WTC11 (cell line): Measurements from ENCODE around the gene GSTA4.

Experiments
- CREB1 ChIP-seq: sonication (generic); formaldehyde crosslinking; IDR thresholded peaks from 2 replicates; pipeline ENCODE4 v1.8.0; 2023; ENCODE audit warnings: mild to moderate bottlenecking, missing genetic modification reagents
- CREM ChIP-seq: sonication (generic); formaldehyde crosslinking; IDR thresholded peaks from 2 replicates; pipeline ENCODE4 v1.8.1; 2022; ENCODE audit warnings: mild to moderate bottlenecking, missing genetic modification reagents, moderate library complexity
- JUN ChIP-seq: sonication (generic); formaldehyde crosslinking; IDR thresholded peaks from 2 replicates; pipeline ENCODE4 v1.8.0; 2023; ENCODE audit warnings: mild to moderate bottlenecking, missing genetic modification reagents
- NR2C2 ChIP-seq: sonication (generic); formaldehyde crosslinking; IDR thresholded peaks from 2 replicates; pipeline ENCODE4 v1.8.0; 2022; ENCODE audit warnings: mild to moderate bottlenecking, missing genetic modification reagents
- SP1 ChIP-seq: sonication (generic); formaldehyde crosslinking; conservative IDR thresholded peaks from 2 replicates; pipeline ENCODE4 v1.8.1; 2022; ENCODE audit warnings: missing genetic modification reagents
- TEAD1 ChIP-seq: sonication (generic); formaldehyde crosslinking; IDR thresholded peaks from 2 replicates; pipeline ENCODE4 v1.8.0; 2022; ENCODE audit warnings: mild to moderate bottlenecking, missing genetic modification reagents
- ZNF232 ChIP-seq: sonication (generic); formaldehyde crosslinking; IDR thresholded peaks from 2 replicates; pipeline ENCODE4 v1.8.0; 2022; ENCODE audit warnings: mild to moderate bottlenecking, missing genetic modification reagents
- ZNF396 ChIP-seq: fragments of 250-450 bp; sonication (Bioruptor Pico); IDR thresholded peaks from 2 replicates; pipeline ENCODE4 v1.8.0; 2021; ENCODE audit warnings: mild to moderate bottlenecking, moderate library complexity, borderline replicate concordance
- TF ChIP-seq, protein P1 (sequence below): fragments of 200-600 bp; IDR thresholded peaks from 2 replicates; pipeline ENCODE4 v1.8.0; 2022; ENCODE audit warnings: antibody characterized with exemption
- TF ChIP-seq, protein P2 (sequence below): fragments of 250-450 bp; sonication (Bioruptor Pico); IDR thresholded peaks from 2 replicates; pipeline ENCODE4 v1.8.0; 2021; ENCODE audit warnings: mild to moderate bottlenecking
- TF ChIP-seq, protein P3 (sequence below): sonication (generic); formaldehyde crosslinking; IDR thresholded peaks from 2 replicates; pipeline ENCODE4 v1.8.0; 2022; ENCODE audit warnings: mild to moderate bottlenecking, missing genetic modification reagents
- TF ChIP-seq, protein P4 (sequence below): sonication (generic); formaldehyde crosslinking; IDR thresholded peaks from 2 replicates; pipeline ENCODE4 v1.8.0; 2023; ENCODE audit warnings: missing genetic modification reagents

DNA sequence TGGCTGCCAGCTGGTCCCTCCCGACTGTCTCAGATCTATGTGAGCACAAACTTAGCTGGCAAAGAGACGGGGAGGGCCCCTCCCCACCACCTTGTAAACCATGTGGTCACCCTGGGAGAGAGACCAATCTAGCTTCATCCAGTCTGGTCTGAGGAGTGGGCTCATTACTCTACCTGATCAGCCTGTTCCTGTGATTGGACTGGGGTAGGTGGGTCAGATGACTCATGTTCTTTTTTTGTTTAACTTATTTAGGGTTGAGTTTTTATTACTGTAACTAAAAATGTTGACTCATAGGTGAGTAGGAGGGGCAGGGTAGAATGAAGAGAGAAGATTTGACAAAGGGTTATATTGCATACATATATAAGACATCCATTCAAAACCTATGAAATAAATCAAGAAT is 4.7 kb downstream of the GSTA4 start:
- TF ChIP-seq, protein P1, sequence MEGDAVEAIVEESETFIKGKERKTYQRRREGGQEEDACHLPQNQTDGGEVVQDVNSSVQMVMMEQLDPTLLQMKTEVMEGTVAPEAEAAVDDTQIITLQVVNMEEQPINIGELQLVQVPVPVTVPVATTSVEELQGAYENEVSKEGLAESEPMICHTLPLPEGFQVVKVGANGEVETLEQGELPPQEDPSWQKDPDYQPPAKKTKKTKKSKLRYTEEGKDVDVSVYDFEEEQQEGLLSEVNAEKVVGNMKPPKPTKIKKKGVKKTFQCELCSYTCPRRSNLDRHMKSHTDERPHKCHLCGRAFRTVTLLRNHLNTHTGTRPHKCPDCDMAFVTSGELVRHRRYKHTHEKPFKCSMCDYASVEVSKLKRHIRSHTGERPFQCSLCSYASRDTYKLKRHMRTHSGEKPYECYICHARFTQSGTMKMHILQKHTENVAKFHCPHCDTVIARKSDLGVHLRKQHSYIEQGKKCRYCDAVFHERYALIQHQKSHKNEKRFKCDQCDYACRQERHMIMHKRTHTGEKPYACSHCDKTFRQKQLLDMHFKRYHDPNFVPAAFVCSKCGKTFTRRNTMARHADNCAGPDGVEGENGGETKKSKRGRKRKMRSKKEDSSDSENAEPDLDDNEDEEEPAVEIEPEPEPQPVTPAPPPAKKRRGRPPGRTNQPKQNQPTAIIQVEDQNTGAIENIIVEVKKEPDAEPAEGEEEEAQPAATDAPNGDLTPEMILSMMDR: no peak
- TF ChIP-seq CREB1 (no peak), NR2C2 (CRISPR knock-in tag) (no peak), SP1 (no peak), TEAD1 (CRISPR knock-in tag) (no peak), ZNF232 (no peak), JUN (no peak), CREM (no peak), ZNF396 (CRISPR knock-in tag) (no peak)
- TF ChIP-seq, protein P2, sequence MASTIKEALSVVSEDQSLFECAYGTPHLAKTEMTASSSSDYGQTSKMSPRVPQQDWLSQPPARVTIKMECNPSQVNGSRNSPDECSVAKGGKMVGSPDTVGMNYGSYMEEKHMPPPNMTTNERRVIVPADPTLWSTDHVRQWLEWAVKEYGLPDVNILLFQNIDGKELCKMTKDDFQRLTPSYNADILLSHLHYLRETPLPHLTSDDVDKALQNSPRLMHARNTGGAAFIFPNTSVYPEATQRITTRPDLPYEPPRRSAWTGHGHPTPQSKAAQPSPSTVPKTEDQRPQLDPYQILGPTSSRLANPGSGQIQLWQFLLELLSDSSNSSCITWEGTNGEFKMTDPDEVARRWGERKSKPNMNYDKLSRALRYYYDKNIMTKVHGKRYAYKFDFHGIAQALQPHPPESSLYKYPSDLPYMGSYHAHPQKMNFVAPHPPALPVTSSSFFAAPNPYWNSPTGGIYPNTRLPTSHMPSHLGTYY: no peak
- TF ChIP-seq, protein P3, sequence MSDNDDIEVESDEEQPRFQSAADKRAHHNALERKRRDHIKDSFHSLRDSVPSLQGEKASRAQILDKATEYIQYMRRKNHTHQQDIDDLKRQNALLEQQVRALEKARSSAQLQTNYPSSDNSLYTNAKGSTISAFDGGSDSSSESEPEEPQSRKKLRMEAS: no peak
- TF ChIP-seq, protein P4, sequence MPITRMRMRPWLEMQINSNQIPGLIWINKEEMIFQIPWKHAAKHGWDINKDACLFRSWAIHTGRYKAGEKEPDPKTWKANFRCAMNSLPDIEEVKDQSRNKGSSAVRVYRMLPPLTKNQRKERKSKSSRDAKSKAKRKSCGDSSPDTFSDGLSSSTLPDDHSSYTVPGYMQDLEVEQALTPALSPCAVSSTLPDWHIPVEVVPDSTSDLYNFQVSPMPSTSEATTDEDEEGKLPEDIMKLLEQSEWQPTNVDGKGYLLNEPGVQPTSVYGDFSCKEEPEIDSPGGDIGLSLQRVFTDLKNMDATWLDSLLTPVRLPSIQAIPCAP (CRISPR knock-in tag): no peak
